ENCODE results near the gene FAM13C. TPM values are rescaled to one million over a fixed set of nuclear protein-coding genes. Genes with fewer than 3 reads are reported as not detected.

Gene FAM13C
- total RNA-seq, 1 donor from 2014 or later, result 11.8 TPM

DNA sequence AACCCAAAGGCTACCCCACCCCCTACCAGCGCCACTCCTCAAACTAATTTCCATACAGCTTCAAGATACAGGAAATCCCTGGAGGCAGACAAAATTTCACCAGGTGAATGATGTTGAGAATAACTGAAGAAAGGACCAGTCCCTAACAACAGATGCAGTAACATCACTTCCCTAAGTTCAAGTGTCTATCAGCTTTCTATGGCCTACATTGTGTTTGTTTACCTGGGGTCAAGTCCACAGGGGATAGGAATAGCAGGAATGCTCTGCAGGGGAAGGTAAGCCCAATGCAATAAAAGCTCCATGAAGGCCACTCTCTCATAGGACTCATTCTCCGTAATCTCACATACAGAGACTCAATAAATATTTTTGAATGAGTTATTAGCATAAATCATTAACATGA, 26.9 kb downstream of the FAM13C start:
- no peak overlapping the region for H3K4me3 ChIP-seq
- DNase-seq (no peak), ATAC-seq (no peak)
- no peak overlapping the region for H3K27ac ChIP-seq
- intact Hi-C loops (cut with DNase I), result no loop called here
- peaks cover 7% of the 10 kb centered on the region for H3K4me1 ChIP-seq
- no peaks in the 10 kb centered on the region for H3K9me3 ChIP-seq
- no peaks in the 10 kb centered on the region for H3K27me3 ChIP-seq
- TF ChIP-seq, protein P1, sequence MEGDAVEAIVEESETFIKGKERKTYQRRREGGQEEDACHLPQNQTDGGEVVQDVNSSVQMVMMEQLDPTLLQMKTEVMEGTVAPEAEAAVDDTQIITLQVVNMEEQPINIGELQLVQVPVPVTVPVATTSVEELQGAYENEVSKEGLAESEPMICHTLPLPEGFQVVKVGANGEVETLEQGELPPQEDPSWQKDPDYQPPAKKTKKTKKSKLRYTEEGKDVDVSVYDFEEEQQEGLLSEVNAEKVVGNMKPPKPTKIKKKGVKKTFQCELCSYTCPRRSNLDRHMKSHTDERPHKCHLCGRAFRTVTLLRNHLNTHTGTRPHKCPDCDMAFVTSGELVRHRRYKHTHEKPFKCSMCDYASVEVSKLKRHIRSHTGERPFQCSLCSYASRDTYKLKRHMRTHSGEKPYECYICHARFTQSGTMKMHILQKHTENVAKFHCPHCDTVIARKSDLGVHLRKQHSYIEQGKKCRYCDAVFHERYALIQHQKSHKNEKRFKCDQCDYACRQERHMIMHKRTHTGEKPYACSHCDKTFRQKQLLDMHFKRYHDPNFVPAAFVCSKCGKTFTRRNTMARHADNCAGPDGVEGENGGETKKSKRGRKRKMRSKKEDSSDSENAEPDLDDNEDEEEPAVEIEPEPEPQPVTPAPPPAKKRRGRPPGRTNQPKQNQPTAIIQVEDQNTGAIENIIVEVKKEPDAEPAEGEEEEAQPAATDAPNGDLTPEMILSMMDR (IDR thresholded peaks at IDR 0.05), result no peak
- H3K36me3 ChIP-seq, result no peaks in the 10 kb centered on the region

DNA sequence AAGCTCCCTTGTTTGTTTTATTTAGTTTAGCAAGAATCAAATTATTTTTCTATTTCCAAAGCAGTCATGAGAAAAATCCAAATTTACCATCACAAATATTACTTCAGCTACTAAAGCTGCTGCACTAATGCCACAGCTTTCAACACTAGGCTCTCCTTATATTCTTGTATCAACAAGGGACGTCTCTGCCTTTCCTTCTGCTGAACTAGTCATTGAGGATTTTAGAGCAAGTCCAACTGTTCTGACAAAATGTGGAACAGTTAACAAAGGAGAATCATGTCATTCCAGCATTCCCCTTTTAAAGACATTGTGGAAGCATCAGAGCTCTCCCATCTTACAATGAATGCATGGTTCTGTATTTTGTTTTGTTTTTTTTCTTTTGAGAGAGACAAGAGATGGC, 28.6 kb downstream of the FAM13C start:
- Histone ChIP-seq H3K9me3 (no peaks in the 10 kb centered on the region), H3K27me3 (no peaks in the 10 kb centered on the region), H3K4me3 (no peak overlapping the region), H3K36me3 (no peaks in the 10 kb centered on the region), H3K27ac (no peak overlapping the region), H3K4me1 (peaks cover 7% of the 10 kb centered on the region)
- no peak for DNase-seq
- no peak for ATAC-seq
- TF ChIP-seq, protein P1 (IDR thresholded peaks at IDR 0.05), result no peak
- intact Hi-C loops (cut with DNase I), result no loop called here

DNA sequence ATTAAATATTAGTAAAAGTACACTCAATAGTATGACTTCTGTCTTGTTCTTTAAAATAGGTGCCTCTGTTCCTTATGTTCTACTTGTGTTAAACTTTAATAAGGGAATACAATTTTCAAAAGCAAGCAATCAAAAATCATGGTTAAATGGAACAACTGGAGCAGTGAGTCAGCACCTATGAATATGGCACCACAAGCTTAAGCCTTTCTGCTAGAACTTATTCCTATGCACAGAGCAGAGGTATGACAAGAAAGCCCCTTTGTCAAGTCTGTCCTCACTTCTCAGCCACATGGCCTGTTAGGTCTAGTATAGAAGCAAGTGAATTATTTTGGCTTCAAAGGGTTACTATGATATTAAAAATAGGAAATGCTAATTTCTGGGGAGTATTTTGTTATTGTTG, 29.8 kb downstream of the FAM13C start:
- DNase-seq (no peak), ATAC-seq (no peak)
- intact Hi-C loops (cut with DNase I), result no loop called here
- no peaks in the 10 kb centered on the region for H3K36me3 ChIP-seq
- H3K4me1 ChIP-seq, result peaks cover 7% of the 10 kb centered on the region
- H3K27ac ChIP-seq, result no peak overlapping the region
- no peak overlapping the region for H3K4me3 ChIP-seq
- H3K9me3 ChIP-seq, result no peaks in the 10 kb centered on the region
- TF ChIP-seq, protein P1 (IDR thresholded peaks at IDR 0.05), result no peak
- H3K27me3 ChIP-seq, result no peaks in the 10 kb centered on the region

DNA sequence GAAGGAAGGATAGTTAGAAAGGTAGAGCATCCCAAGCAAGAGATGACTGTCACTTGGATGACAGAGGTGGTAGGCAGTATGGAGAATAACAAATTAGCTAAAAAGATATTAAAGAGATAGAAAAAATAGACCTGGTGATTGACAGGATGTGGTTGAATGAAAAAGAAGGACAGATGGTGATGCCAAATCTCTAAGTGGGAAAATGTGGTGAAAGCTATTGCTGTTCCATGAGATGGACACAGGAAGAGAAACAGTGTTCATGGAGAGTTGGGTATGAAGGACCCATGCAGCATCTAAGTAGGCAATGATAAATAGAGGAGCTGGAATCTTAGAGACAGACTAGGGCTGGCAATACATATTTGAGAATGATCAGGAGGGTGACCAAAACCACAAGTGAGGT, 30.7 kb downstream of the FAM13C start:
- H3K4me1 ChIP-seq, result peaks cover 7% of the 10 kb centered on the region
- DNase-seq, result no peak
- intact Hi-C loops (cut with DNase I), result no loop called here
- H3K4me3 ChIP-seq, result no peak overlapping the region
- H3K9me3 ChIP-seq, result no peaks in the 10 kb centered on the region
- no peak for ATAC-seq
- no peak overlapping the region for H3K27ac ChIP-seq
- no peaks in the 10 kb centered on the region for H3K36me3 ChIP-seq
- H3K27me3 ChIP-seq, result no peaks in the 10 kb centered on the region
- TF ChIP-seq, protein P1 (IDR thresholded peaks at IDR 0.05), result no peak

- H3K4me1 ChIP-seq, result no peaks in the 10 kb centered on the region
- H3K36me3 ChIP-seq, result no peaks in the 10 kb centered on the region
- DNase-seq, result no peak
- H3K27me3 ChIP-seq, result no peaks in the 10 kb centered on the region
- no peaks in the 10 kb centered on the region for H3K9me3 ChIP-seq
- intact Hi-C loops (cut with DNase I), result no loop called here
- TF ChIP-seq, protein P1 (IDR thresholded peaks at IDR 0.05), result no peak
- ATAC-seq, result no peak
- no peak overlapping the region for H3K27ac ChIP-seq
- H3K4me3 ChIP-seq, result no peak overlapping the region
Measured at GRCh38 chr10:59325116-59325515, 37.2 kb downstream of the FAM13C start.

GRCh38 chr10:59324597-59324996, 37.8 kb downstream of the FAM13C start:
- Histone ChIP-seq H3K27ac (no peak overlapping the region), H3K27me3 (no peaks in the 10 kb centered on the region), H3K36me3 (no peaks in the 10 kb centered on the region), H3K9me3 (no peaks in the 10 kb centered on the region), H3K4me1 (no peaks in the 10 kb centered on the region), H3K4me3 (no peak overlapping the region)
- DNase-seq, result no peak
- intact Hi-C loops (cut with DNase I), result no loop called here
- no peak for ATAC-seq
- TF ChIP-seq, protein P1 (IDR thresholded peaks at IDR 0.05), result no peak

All from upper lobe of right lung (tissue), 1 donor.